ENCODE results near the gene KCNQ1. TPM values are rescaled to one million over a fixed set of nuclear protein-coding genes. Genes with fewer than 3 reads are reported as not detected.
A peak's percentile ranks its signal among the peaks of the same experiment; 100 is the strongest.

The KCNQ1 gene
- total RNA-seq, 1 donor from 2014 or later, result 0.31 TPM

GRCh38 chr11:2766166-2766565 is 321.4 kb downstream of the KCNQ1 start:
- DNase-seq, result no peak

GRCh38 chr11:2767071-2767470 is 322.3 kb downstream of the KCNQ1 start:
- DNase-seq, result no peak

GRCh38 chr11:2767801-2768200 is 323.0 kb downstream of the KCNQ1 start:
- no peak for DNase-seq

- DNase-seq, result no peak
Measured at GRCh38 chr11:2768471-2769408, 323.9 kb downstream of the KCNQ1 start.

GRCh38 chr11:2769409-2770095 is 324.7 kb downstream of the KCNQ1 start:
- no peak for DNase-seq

- DNase-seq, result no peak
Measured at GRCh38 chr11:2770096-2770751, 325.4 kb downstream of the KCNQ1 start.

- no peak for DNase-seq
Measured at GRCh38 chr11:2770761-2771301, 326.0 kb downstream of the KCNQ1 start.

GRCh38 chr11:2771758-2772466 is 327.1 kb downstream of the KCNQ1 start:
- no peak for DNase-seq

GRCh38 chr11:2772544-2773031 is 327.8 kb downstream of the KCNQ1 start:
- DNase-seq, result no peak

GRCh38 chr11:2774173-2775082 is 329.6 kb downstream of the KCNQ1 start:
- DNase-seq, result no peak

GRCh38 chr11:2775083-2775625 is 330.3 kb downstream of the KCNQ1 start:
- DNase-seq, result no peak

- no peak for DNase-seq
Measured at GRCh38 chr11:2775626-2776350, 331.0 kb downstream of the KCNQ1 start.

GRCh38 chr11:2776351-2777061 is 331.7 kb downstream of the KCNQ1 start:
- no peak for DNase-seq

- DNase-seq, result no peak
Measured at GRCh38 chr11:2777386-2777785, 332.6 kb downstream of the KCNQ1 start.

GRCh38 chr11:2777871-2778629 is 333.2 kb downstream of the KCNQ1 start:
- DNase-seq, result no peak

GRCh38 chr11:2778630-2779498 is 334.1 kb downstream of the KCNQ1 start:
- peak; percentile 78 for DNase-seq

GRCh38 chr11:2779499-2779980 is 334.7 kb downstream of the KCNQ1 start:
- DNase-seq, result no peak
